HG03045 (cell line): ENCODE measurements around the gene GTPBP2.

Experiments used
- ATAC-seq: cut with Tn5 transposase; IDR thresholded peaks from one replicate; pipeline ENCODE4 v1.9.1; 2021; ENCODE audit warnings: mild to moderate bottlenecking, moderate library complexity; ENCODE audit not compliant: unreplicated experiment

GTPBP2 gene

GRCh38 chr6:43579171-43579570 lies 49.9 kb downstream of the GTPBP2 start:
- no peak for ATAC-seq

- no peak for ATAC-seq
Observed at GRCh38 chr6:43578748-43579147, 50.3 kb downstream of the GTPBP2 start.

- peak; percentile 89 for ATAC-seq
Observed at GRCh38 chr6:43575772-43576551, 53.1 kb downstream of the GTPBP2 start, which contains the start of the genes POLH and XPO5. POLH (plus strand) TSS chr6:43576185; CDS start chr6:43582320, 6,135 bp downstream. XPO5 (minus strand) TSS chr6:43576038; CDS start chr6:43575864, 174 bp downstream.

- peak; percentile 10 for ATAC-seq
Observed at GRCh38 chr6:43575105-43575771, 53.8 kb downstream of the GTPBP2 start.

- ATAC-seq: no peak
Observed at GRCh38 chr6:43572015-43572414, 57.0 kb downstream of the GTPBP2 start.

- no peak for ATAC-seq
Observed at GRCh38 chr6:43570876-43571441, 58.1 kb downstream of the GTPBP2 start.
